Measurements from ENCODE around the gene HDAC4. TPM values are rescaled to one million over a fixed set of nuclear protein-coding genes. Genes with fewer than 3 reads are reported as not detected.
A peak's percentile ranks its signal among the peaks of the same experiment; 100 is the strongest.

The HDAC4 gene
- polyA plus RNA-seq, 6 donors from 2014 or later: 1.5 to 6.8 (median 2.8) TPM; not detected in 1

GRCh38 chr2:239230318-239231052 is 170.3 kb downstream of the HDAC4 start:
- DNase-seq: no peak
- ATAC-seq (ENCODE audit: low read depth in 2 of 2): peak; percentile 18 to 34
- H3K4me3 Mint-ChIP-seq: peak overlapping the region in 7 of 8 donors; percentile 28 to 83 (median 77)
- peaks cover 31 to 32% (median 32%) of the 10 kb centered on the region in 3 donors for H3K4me1 Mint-ChIP-seq
- H3K9me3 Mint-ChIP-seq: no peaks in the 10 kb centered on the region
- peak overlapping the region in 2 of 6 donors; percentile 16 to 30 for H3K27ac Mint-ChIP-seq
- peaks cover 0 to 11% of the 10 kb centered on the region in 2 donors for H3K36me3 Mint-ChIP-seq
- H3K27me3 Mint-ChIP-seq: peaks cover 5 to 9% (median 9%) of the 10 kb centered on the region in 3 donors

- no peaks in the 10 kb centered on the region for H3K9me3 Mint-ChIP-seq
- H3K4me3 Mint-ChIP-seq: peak overlapping the region in 2 of 8 donors; percentile 20 to 71
- peaks cover 36 to 39% (median 36%) of the 10 kb centered on the region in 3 donors for H3K4me1 Mint-ChIP-seq
- H3K27me3 Mint-ChIP-seq: peaks cover 5 to 9% (median 9%) of the 10 kb centered on the region in 3 donors
- peaks cover 0 to 7% of the 10 kb centered on the region in 2 donors for H3K36me3 Mint-ChIP-seq
- no peak for DNase-seq
- no peak for ATAC-seq (ENCODE audit: low read depth in 2 of 2)
- H3K27ac Mint-ChIP-seq: no peak overlapping the region
Observed at GRCh38 chr2:239229545-239230279, 171.1 kb downstream of the HDAC4 start.

- DNase-seq (no peak), ATAC-seq (ENCODE audit: low read depth in 2 of 2) (no peak)
- Mint-ChIP-seq H3K27ac (peak overlapping the region in 1 of 6 donors; percentile 44), H3K27me3 (peaks cover 5 to 9% (median 9%) of the 10 kb centered on the region in 3 donors), H3K36me3 (peaks cover 0 to 7% of the 10 kb centered on the region in 2 donors), H3K4me1 (peaks cover 39 to 56% (median 52%) of the 10 kb centered on the region in 3 donors), H3K9me3 (no peaks in the 10 kb centered on the region), H3K4me3 (peak overlapping the region in 1 of 8 donors; percentile 49)
Observed at GRCh38 chr2:239227661-239228371, 173.0 kb downstream of the HDAC4 start.

- DNase-seq (no peak), ATAC-seq (ENCODE audit: low read depth in 2 of 2) (no peak)
- peak overlapping the region in 1 of 8 donors; percentile 3 for H3K4me3 Mint-ChIP-seq
- peaks cover 0 to 7% of the 10 kb centered on the region in 2 donors for H3K36me3 Mint-ChIP-seq
- no peak overlapping the region for H3K27ac Mint-ChIP-seq
- peaks cover 5 to 9% (median 9%) of the 10 kb centered on the region in 3 donors for H3K27me3 Mint-ChIP-seq
- no peaks in the 10 kb centered on the region for H3K9me3 Mint-ChIP-seq
- peaks cover 44 to 65% (median 61%) of the 10 kb centered on the region in 3 donors for H3K4me1 Mint-ChIP-seq
Observed at GRCh38 chr2:239226677-239227581, 173.9 kb downstream of the HDAC4 start.

GRCh38 chr2:239225871-239226561 is 174.8 kb downstream of the HDAC4 start:
- Mint-ChIP-seq H3K27ac (peak overlapping the region in 1 of 6 donors; percentile 17), H3K27me3 (peaks cover 5 to 7% (median 6%) of the 10 kb centered on the region in 3 donors), H3K4me3 (peak overlapping the region in 1 of 8 donors; percentile 57), H3K4me1 (peaks cover 50 to 71% (median 68%) of the 10 kb centered on the region in 3 donors), H3K36me3 (peaks cover 0 to 7% of the 10 kb centered on the region in 2 donors), H3K9me3 (no peaks in the 10 kb centered on the region)
- DNase-seq: no peak
- ATAC-seq (ENCODE audit: low read depth in 2 of 2): no peak

- H3K36me3 Mint-ChIP-seq: peaks cover 0 to 7% of the 10 kb centered on the region in 2 donors
- H3K27ac Mint-ChIP-seq: no peak overlapping the region
Observed at GRCh38 chr2:239225371-239225851, 175.4 kb downstream of the HDAC4 start.

GRCh38 chr2:239224955-239225354 is 175.9 kb downstream of the HDAC4 start:
- ATAC-seq (ENCODE audit: low read depth in 2 of 2) (no peak), DNase-seq (no peak)
- Mint-ChIP-seq H3K4me1 (peaks cover 45 to 70% (median 66%) of the 10 kb centered on the region in 3 donors), H3K4me3 (peak overlapping the region in 5 of 8 donors; percentile 18 to 75 (median 72)), H3K9me3 (no peaks in the 10 kb centered on the region), H3K27me3 (peaks cover 0 to 5% (median 4%) of the 10 kb centered on the region in 3 donors), H3K27ac (no peak overlapping the region), H3K36me3 (peaks cover 0 to 7% of the 10 kb centered on the region in 2 donors)

More at GRCh38 chr2:239225371-239225851, 175.4 kb downstream of the HDAC4 start:
- no peak for ATAC-seq (ENCODE audit: low read depth in 2 of 2)
- peak overlapping the region in 5 of 8 donors; percentile 18 to 75 (median 72) for H3K4me3 Mint-ChIP-seq
- peaks cover 45 to 70% (median 68%) of the 10 kb centered on the region in 3 donors for H3K4me1 Mint-ChIP-seq
- H3K9me3 Mint-ChIP-seq: no peaks in the 10 kb centered on the region
- H3K27me3 Mint-ChIP-seq: peaks cover 1 to 5% (median 2%) of the 10 kb centered on the region in 3 donors
- DNase-seq: no peak

GRCh38 chr2:239224199-239224570 is 176.6 kb downstream of the HDAC4 start:
- ATAC-seq (ENCODE audit: low read depth in 2 of 2): no peak
- peak overlapping the region in 1 of 8 donors; percentile 17 for H3K4me3 Mint-ChIP-seq
- DNase-seq: no peak
- H3K4me1 Mint-ChIP-seq: peaks cover 45 to 71% (median 64%) of the 10 kb centered on the region in 3 donors
- H3K9me3 Mint-ChIP-seq: no peaks in the 10 kb centered on the region
- peaks cover 0 to 5% (median 4%) of the 10 kb centered on the region in 3 donors for H3K27me3 Mint-ChIP-seq
- peak overlapping the region in 2 of 6 donors; percentile 29 to 66 for H3K27ac Mint-ChIP-seq
- H3K36me3 Mint-ChIP-seq: peaks cover 0 to 7% of the 10 kb centered on the region in 2 donors

- H3K4me3 Mint-ChIP-seq: peak overlapping the region in 1 of 8 donors; percentile 17
- ATAC-seq (ENCODE audit: low read depth in 2 of 2) (no peak), DNase-seq (no peak)
- peaks cover 0 to 5% (median 4%) of the 10 kb centered on the region in 3 donors for H3K27me3 Mint-ChIP-seq
- peak overlapping the region in 1 of 6 donors; percentile 57 for H3K27ac Mint-ChIP-seq
- H3K9me3 Mint-ChIP-seq: no peaks in the 10 kb centered on the region
- peaks cover 0 to 6% of the 10 kb centered on the region in 2 donors for H3K36me3 Mint-ChIP-seq
- H3K4me1 Mint-ChIP-seq: peaks cover 45 to 71% (median 64%) of the 10 kb centered on the region in 3 donors
Observed at GRCh38 chr2:239223310-239224198, 177.3 kb downstream of the HDAC4 start.

GRCh38 chr2:239222706-239223309 is 178.0 kb downstream of the HDAC4 start:
- ATAC-seq (ENCODE audit: low read depth in 2 of 2) (no peak), DNase-seq (no peak)
- peaks cover 0 to 5% (median 4%) of the 10 kb centered on the region in 3 donors for H3K27me3 Mint-ChIP-seq
- peak overlapping the region; percentile 17 to 86 (median 63) for H3K27ac Mint-ChIP-seq
- H3K9me3 Mint-ChIP-seq: no peaks in the 10 kb centered on the region
- no peaks in the 10 kb centered on the region for H3K36me3 Mint-ChIP-seq
- H3K4me3 Mint-ChIP-seq: peak overlapping the region; percentile 7 to 80 (median 66)
- peaks cover 43 to 68% (median 59%) of the 10 kb centered on the region in 3 donors for H3K4me1 Mint-ChIP-seq
